H1 (cell line): ENCODE measurements around the gene ATG16L1. TPM values are rescaled to one million over a fixed set of nuclear protein-coding genes. Genes with fewer than 3 reads are reported as not detected.

Experiments
- CTCF ChIA-PET: fragments of 300-600 bp; sonication (Branson Sonifier 250); formaldehyde crosslinking; loops from one replicate; lab custom pipeline; 2021; ENCODE audit not compliant: partially characterized antibody; lab: Charles Lee
- POLR2A ChIA-PET: fragments of 300-600 bp; sonication (Branson Sonifier 250); formaldehyde crosslinking; loops from one replicate; lab custom pipeline; 2021; ENCODE audit warnings: inconsistent platforms; ENCODE audit not compliant: partially characterized antibody; lab: Charles Lee
- DNase-seq, 2 experiments: peaks; one replicate each; pipeline versions ENCODE4 v3.0.0 to v3.0.0-alpha.2; 2010 to 2022; ENCODE audit warnings: low spot score in 2 of 2, low read depth in 1 of 2, mixed read lengths in 1 of 2
- FAIRE-seq: peaks from 2 replicates; lab custom pipeline; 2011; peaks lifted over from hg19 to GRCh38; lab: Jason Lieb, UNC
- H2AFZ ChIP-seq: 2 replicates; pipeline ENCODE4 v1.8.1; 2012; ENCODE audit warnings: low read length, inconsistent platforms
- H2AK5ac ChIP-seq: 2 replicates; pipeline ENCODE4 v1.6.1; 2013; ENCODE audit warnings: low read depth, low read length
- H2BK120ac ChIP-seq: replicated peaks from 2 replicates; pipeline ENCODE3; 2013; ENCODE audit warnings: low read depth, low read length, inconsistent platforms
- H2BK12ac ChIP-seq: 2 replicates; pipeline ENCODE4 v1.6.1; 2013; ENCODE audit warnings: low read depth, low read length
- H2BK15ac ChIP-seq: 2 replicates; pipeline ENCODE4 v1.6.1; 2013; ENCODE audit warnings: low read length
- H2BK20ac ChIP-seq: 2 replicates; pipeline ENCODE4 v1.6.1; 2013; ENCODE audit warnings: low read length
- H2BK5ac ChIP-seq: 2 replicates; pipeline ENCODE4 v1.6.1; 2013; ENCODE audit warnings: low read depth, low read length
- H3K14ac ChIP-seq: 2 replicates; pipeline ENCODE4 v1.6.1; 2013; ENCODE audit warnings: inconsistent platforms; ENCODE audit not compliant: insufficient read length
- H3K18ac ChIP-seq: 2 replicates; pipeline ENCODE4 v1.6.1; 2013; ENCODE audit warnings: low read length; ENCODE audit errors: extremely low read depth
- H3K23ac ChIP-seq: 2 replicates; pipeline ENCODE4 v1.6.1; 2013; ENCODE audit warnings: inconsistent platforms; ENCODE audit not compliant: insufficient read length
- H3K23me2 ChIP-seq: 2 replicates; pipeline ENCODE4 v1.6.1; 2013; ENCODE audit warnings: low read depth, low read length
- H3K27ac ChIP-seq: 2 replicates; pipeline ENCODE4 v1.6.1; 2011; ENCODE audit warnings: low read depth, low read length, inconsistent platforms
- H3K27me3 ChIP-seq, 4 experiments: replicated peaks in 1 of 4; 1 replicate in 1 of 4; 2 replicates in 3 of 4; pipeline versions ENCODE4 v1.6.1 to v1.8.1; 2011 to 2013; ENCODE audit warnings: low read length in 3 of 4, mild to moderate bottlenecking in 3 of 4, inconsistent platforms in 2 of 4, mixed read lengths in 2 of 4, moderate library complexity in 1 of 4; ENCODE audit not compliant: control insufficient read depth in 3 of 4, insufficient read depth in 3 of 4; ENCODE audit errors: extremely low read depth in 1 of 4
- H3K36me3 ChIP-seq, 4 experiments: 2 replicates each; pipeline versions ENCODE4 v1.6.1 to v1.8.1; 2011 to 2013; ENCODE audit warnings: mild to moderate bottlenecking in 4 of 4, low read length in 3 of 4, moderate library complexity in 2 of 4, control low read depth in 1 of 4, inconsistent platforms in 1 of 4; ENCODE audit not compliant: insufficient read depth in 4 of 4, control insufficient read depth in 2 of 4
- H3K4ac ChIP-seq: replicated peaks from 2 replicates; pipeline ENCODE3; 2013; ENCODE audit warnings: low read length, low read depth, mixed read lengths, inconsistent platforms; ENCODE audit not compliant: insufficient read length
- H3K4me1 ChIP-seq, 4 experiments: replicated peaks in 1 of 4; 1 replicate in 1 of 4; 2 replicates in 3 of 4; pipeline versions ENCODE4 v1.6.1 to v1.8.1; 2011 to 2013; ENCODE audit warnings: low read length in 3 of 4, inconsistent platforms in 2 of 4, mixed read lengths in 1 of 4; ENCODE audit not compliant: insufficient read depth in 4 of 4, control insufficient read depth in 3 of 4
- H3K4me2 ChIP-seq, 2 experiments: 2 replicates each; pipeline versions ENCODE4 v1.6.1 to v1.8.1; 2011 to 2013; ENCODE audit warnings: low read depth in 2 of 2, low read length in 2 of 2, control low read depth in 1 of 2, inconsistent platforms in 1 of 2, mild to moderate bottlenecking in 1 of 2; ENCODE audit not compliant: insufficient read depth in 1 of 2
- H3K4me3 ChIP-seq, 4 experiments: fragments of 200-600, 300-600 bp in 1 of 4; sonication (generic), shearing (Covaris generic), sonication (Bioruptor Twin) in 1 of 4; 2 replicates each; pipeline versions ENCODE4 v1.5.1 to v1.8.1; 2011 to 2016; ENCODE audit warnings: low read length in 4 of 4, low read depth in 3 of 4, control low read depth in 2 of 4, inconsistent platforms in 2 of 4, mild to moderate bottlenecking in 2 of 4, mixed read lengths in 1 of 4, moderate library complexity in 1 of 4; ENCODE audit not compliant: insufficient read depth in 2 of 4; ENCODE audit errors: extremely low read depth in 1 of 4
- H3K56ac ChIP-seq: replicated peaks from 2 replicates; pipeline ENCODE3; 2013; ENCODE audit warnings: low read depth, mild to moderate bottlenecking, mixed read lengths, low read length, inconsistent platforms; ENCODE audit not compliant: insufficient read length
- H3K79me1 ChIP-seq: 2 replicates; pipeline ENCODE4 v1.6.1; 2013; ENCODE audit warnings: low read depth, low read length, control low read depth
- H3K79me2 ChIP-seq, 2 experiments: 2 replicates each; pipeline versions ENCODE4 v1.6.1 to v1.8.1; 2012 to 2013; ENCODE audit warnings: low read length in 2 of 2, mild to moderate bottlenecking in 2 of 2, inconsistent platforms in 1 of 2; ENCODE audit not compliant: insufficient read depth in 2 of 2, control insufficient read depth in 1 of 2
- H3K9ac ChIP-seq, 4 experiments: replicated peaks in 1 of 4; 1 replicate in 1 of 4; 2 replicates in 3 of 4; pipeline versions ENCODE4 v1.6.1 to v1.8.1; 2011 to 2013; ENCODE audit warnings: low read depth in 3 of 4, low read length in 3 of 4, control low read depth in 2 of 4, mild to moderate bottlenecking in 2 of 4, moderate library complexity in 2 of 4, inconsistent platforms in 1 of 4; ENCODE audit errors: extremely low read depth in 1 of 4
- H3K9me3 ChIP-seq, 2 experiments: 2 replicates each; pipeline versions ENCODE4 v1.6.1 to v1.8.1; 2012 to 2013; ENCODE audit warnings: mild to moderate bottlenecking in 2 of 2, moderate library complexity in 2 of 2, control low read depth in 1 of 2, inconsistent platforms in 1 of 2, low read depth in 1 of 2, low read length in 1 of 2, mixed read lengths in 1 of 2; ENCODE audit not compliant: insufficient read depth in 2 of 2
- H4K20me1 ChIP-seq, 2 experiments: replicated peaks in 1 of 2; 2 replicates each; pipeline versions ENCODE3 to v1.8.1; 2011 to 2013; ENCODE audit warnings: inconsistent platforms in 2 of 2, low read length in 2 of 2, mild to moderate bottlenecking in 1 of 2; ENCODE audit not compliant: insufficient read depth in 2 of 2, control insufficient read depth in 1 of 2
- H4K5ac ChIP-seq: 2 replicates; pipeline ENCODE4 v1.6.1; 2013; ENCODE audit warnings: low read length, low read depth, mixed read lengths, inconsistent platforms; ENCODE audit not compliant: insufficient read length
- H4K8ac ChIP-seq: 2 replicates; pipeline ENCODE4 v1.8.0; 2013; ENCODE audit warnings: mild to moderate bottlenecking, moderate library complexity, low read length, inconsistent platforms; ENCODE audit not compliant: insufficient read depth; ENCODE audit errors: extremely low read depth
- H4K91ac ChIP-seq: replicated peaks from 2 replicates; pipeline ENCODE3; 2013; ENCODE audit warnings: low read length, mixed read lengths, inconsistent platforms; ENCODE audit not compliant: insufficient read length
- CBX5 ChIP-seq: fragments of 300-800, 300-1000 bp; sonication (generic); IDR thresholded peaks from 2 replicates; pipeline ENCODE4 v1.7.1; 2016; ENCODE audit warnings: antibody characterized with exemption, low read length, low read depth
- CEBPB ChIP-seq: IDR thresholded peaks from 2 replicates; pipeline ENCODE4 v1.6.1; 2012; ENCODE audit warnings: low read depth, low read length
- CHD2 ChIP-seq: IDR thresholded peaks from 2 replicates; pipeline ENCODE4 v1.6.1; 2012; ENCODE audit warnings: low read length, improper control_type of control experiment
- CTCF ChIP-seq, 3 experiments: IDR thresholded peaks; 1 replicate in 2 of 3; 2 replicates in 1 of 3; pipeline versions ENCODE4 v1.5.1 to v1.6.1; 2011; ENCODE audit warnings: low read length in 3 of 3, mild to moderate bottlenecking in 3 of 3, inconsistent platforms in 2 of 3, low read depth in 1 of 3, moderate library complexity in 1 of 3; ENCODE audit not compliant: insufficient read depth in 1 of 3; ENCODE audit errors: control extremely low read depth in 1 of 3
- EP300 ChIP-seq, 2 experiments: IDR thresholded peaks; 1 replicate in 1 of 2; 2 replicates in 1 of 2; pipeline ENCODE4 v1.6.1; 2011 to 2012; ENCODE audit warnings: low read depth in 2 of 2, low read length in 2 of 2, mild to moderate bottlenecking in 2 of 2, borderline replicate concordance in 1 of 2, inconsistent platforms in 1 of 2, moderate library complexity in 1 of 2
- JUN ChIP-seq: IDR thresholded peaks from 2 replicates; pipeline ENCODE4 v1.6.1; 2011; ENCODE audit warnings: low read depth, mild to moderate bottlenecking, improper control_type of control experiment, low read length
- POLR2AphosphoS5 ChIP-seq: IDR thresholded peaks from 2 replicates; pipeline ENCODE4 v1.6.1; 2011; ENCODE audit warnings: low read depth, low read length
- RNF2 ChIP-seq: fragments of 200-900, 300-1000 bp; sonication (generic); IDR thresholded peaks from 2 replicates; pipeline ENCODE4 v1.7.1; 2016; ENCODE audit warnings: borderline replicate concordance, low read depth, mild to moderate bottlenecking, antibody characterized with exemption, low read length; ENCODE audit not compliant: poor library complexity, severe bottlenecking; ENCODE audit errors: missing control alignments
- RXRA ChIP-seq: IDR thresholded peaks from 2 replicates; pipeline ENCODE4 v1.6.1; 2011; ENCODE audit warnings: low read depth, mild to moderate bottlenecking, low read length, moderate library complexity; ENCODE audit not compliant: insufficient read depth
- WGBS, 2 experiments: shearing (Covaris generic) in 1 of 2; methylation state at CpG; one replicate each; pipeline versions ENCODE4 v1.1.6 to v1.1.7; 2013 to 2015; ENCODE audit warnings: low lambda C conversion rate in 2 of 2, mixed read lengths in 2 of 2, inconsistent platforms in 1 of 2, low coverage in 1 of 2, missing lambda C conversion rate in 1 of 2; ENCODE audit not compliant: insufficient replicate concordance in 2 of 2, insufficient coverage in 1 of 2, insufficient read length in 1 of 2; ENCODE audit errors: extremely low coverage in 1 of 2, missing lambda C conversion rate in 1 of 2; 5-methylcytosine and 5-hydroxymethylcytosine counted together
- polyA plus RNA-seq, 7 experiments: library from polyadenylated mRNA; depleted of rRNA in 3 of 7; stranded (reverse) in 5 of 7; unstranded in 2 of 7; fragments of >200 nt in 5 of 7; fragments of 200-250 nt in 2 of 7; gene quantifications; 1 replicate in 5 of 7; 2 replicates in 1 of 7; 4 replicates in 1 of 7; pipeline versions ENCODE4 v1.2.1 to v1.2.3, GENCODE V29; 2011 to 2013; ENCODE audit warnings: missing spikeins in 2 of 7, mixed read lengths in 2 of 7
- total RNA-seq: library from RNA; stranded (reverse); fragmentation: NEBNext Ultra II Directional; extraction: Animal tissue kit (Norgen Biotek cat#: 25700); gene quantifications from 2 replicates; pipeline ENCODE4 v1.2.1, GENCODE V29; 2021

The ATG16L1 gene
- total and polyA plus RNA-seq, 2 of the 8 experiments (the other 6 are each of a cell fraction or from before 2014, with no cell fraction given) = 18.3 to 31.0 TPM

DNA sequence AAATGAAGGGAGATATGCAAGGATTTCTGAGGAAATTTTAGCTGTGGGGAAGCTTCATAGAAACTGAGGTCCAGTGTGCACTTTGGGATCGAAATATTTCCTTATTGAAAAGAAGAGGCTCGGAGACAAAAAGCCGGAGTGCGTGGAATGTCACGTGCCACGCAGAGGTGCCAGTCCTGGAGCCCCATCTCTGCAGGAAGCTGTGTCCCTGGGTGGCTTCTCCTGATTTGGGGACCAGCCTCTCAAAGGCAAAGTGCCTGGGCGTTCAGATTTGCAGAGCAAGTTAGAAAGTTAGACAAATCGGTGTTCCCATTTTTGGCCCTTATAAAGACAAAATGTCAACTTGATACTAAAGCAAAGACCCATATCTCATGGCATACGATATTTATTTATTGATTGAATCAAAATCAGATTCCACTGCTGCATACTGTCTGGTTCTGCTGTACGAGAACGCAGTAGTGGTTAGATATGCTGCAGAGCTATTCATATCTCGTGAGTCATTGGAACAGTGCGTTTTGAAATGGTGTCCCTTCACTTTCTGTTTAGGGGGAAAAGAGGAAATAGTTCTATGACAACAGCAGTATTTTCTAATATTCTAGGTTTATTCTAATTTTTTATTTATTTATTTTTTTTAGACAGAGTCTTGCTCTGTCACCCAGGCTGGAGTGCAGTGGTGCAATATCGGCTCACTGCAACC is 9.1 kb upstream of the ATG16L1 start:
- H3K27me3 ChIP-seq = no peaks in the 10 kb centered on the region
- H2BK15ac ChIP-seq = no peak overlapping the region
- no peak overlapping the region for H2BK5ac ChIP-seq
- no peaks in the 10 kb centered on the region for H4K20me1 ChIP-seq
- no peak overlapping the region for H3K4me3 ChIP-seq
- H3K36me3 ChIP-seq = no peaks in the 10 kb centered on the region
- no peak overlapping the region for H3K4me2 ChIP-seq
- no peak overlapping the region for H2BK12ac ChIP-seq
- H3K4ac ChIP-seq = no peak overlapping the region
- H3K56ac ChIP-seq = no peak overlapping the region
- ChIA-PET POLR2A (interaction anchor here (0.7 kb wide), 1 partner anchor 185 kb away, joined by 4 read pairs; no protein-coding TSS in a partner anchor), CTCF (interaction anchor here (0.9 to 2.2 kb wide), 3 partner anchors 11 to 183 kb away, joined by 3 to 7 read pairs (median 4); no protein-coding TSS in a partner anchor)
- H3K23ac ChIP-seq = no peak overlapping the region
- FAIRE-seq = no peak
- 84% methylated on average over 14 of the region's 14 CpGs; no CpG with 5 or more reads in 1 of the 2 experiments for WGBS, 2 experiments
- H2BK20ac ChIP-seq = 0 out of 2 replicates have a peak overlapping the region, but pooled peaks have one; percentile 32
- no peak overlapping the region for H4K91ac ChIP-seq
- H3K79me1 ChIP-seq = no peaks in the 10 kb centered on the region
- no peak for DNase-seq
- H3K79me2 ChIP-seq = no peaks in the 10 kb centered on the region
- H2AFZ ChIP-seq = no peak overlapping the region
- H3K18ac ChIP-seq = no peak overlapping the region
- no peak overlapping the region for H3K14ac ChIP-seq
- H3K27ac ChIP-seq = no peak overlapping the region
- no peak overlapping the region for H4K8ac ChIP-seq
- no peaks in the 10 kb centered on the region for H3K4me1 ChIP-seq
- H4K5ac ChIP-seq = no peak overlapping the region
- no peak overlapping the region for H2AK5ac ChIP-seq
- H3K9ac ChIP-seq = no peak overlapping the region
- H3K23me2 ChIP-seq = no peaks in the 10 kb centered on the region
- H2BK120ac ChIP-seq = no peak overlapping the region
- no peaks in the 10 kb centered on the region for H3K9me3 ChIP-seq
- TF ChIP-seq JUN (no peak), CTCF (IDR thresholded peaks at IDR 0.05; ENCODE audit: control extremely low read depth in 1 of 3, insufficient read depth in 1 of 3, low read depth in 1 of 3, low read length in 3 of 3) (no peak), RNF2 (no peak), RXRA (no peak), CBX5 (no peak), CHD2 (no peak), EP300 (IDR thresholded peaks at IDR 0.05; ENCODE audit: borderline replicate concordance in 1 of 2, low read depth in 2 of 2, low read length in 2 of 2) (no peak), CEBPB (no peak), POLR2AphosphoS5 (no peak)
